ENCODE data around the gene FAM168A. TPM values are rescaled to one million over a fixed set of nuclear protein-coding genes. Genes with fewer than 3 reads are reported as not detected.

The FAM168A gene
- total and polyA plus RNA-seq, 12 donors, result 7.7 to 41.8 (median 35.3) TPM

GRCh38 chr11:73452726-73453125 is 145.2 kb downstream of the FAM168A start:
- DNase-seq, result no peak
- Histone ChIP-seq H3K4me3 (no peak overlapping the region), H3K27ac (no peak overlapping the region), H3K4me1 (replicated peaks in 1 of 2) (peaks cover 0 to 9% of the 10 kb centered on the region in 2 donors), H3K36me3 (replicated peaks in 1 of 2) (no peaks in the 10 kb centered on the region), H3K27me3 (no peaks in the 10 kb centered on the region), H3K9me3 (replicated peaks in 1 of 3) (no peaks in the 10 kb centered on the region)
- intact Hi-C loops (cut with DNase I), result no loop called here
- WGBS, 4 donors, result 94 to 100% (median 95%) methylated on average over 2 of the region's 2 CpGs
- TF ChIP-seq POLR2A (IDR thresholded peaks at IDR 0.05), result no peak
- no peak for TF ChIP-seq CTCF (IDR thresholded peaks at IDR 0.05)

- H3K27me3 ChIP-seq, result no peaks in the 10 kb centered on the region
- H3K4me1 ChIP-seq (replicated peaks in 1 of 2), result peaks cover 0 to 9% of the 10 kb centered on the region in 2 donors
- no peaks in the 10 kb centered on the region for H3K9me3 ChIP-seq (replicated peaks in 1 of 3)
- intact Hi-C loops (cut with DNase I), result no loop called here
- no peak overlapping the region for H3K4me3 ChIP-seq
- TF ChIP-seq CTCF (IDR thresholded peaks at IDR 0.05) (no peak), POLR2A (IDR thresholded peaks at IDR 0.05) (no peak)
- no peak overlapping the region for H3K27ac ChIP-seq
- no peak for DNase-seq
- no peaks in the 10 kb centered on the region for H3K36me3 ChIP-seq (replicated peaks in 1 of 2)
Measured at GRCh38 chr11:73451896-73452295, 146.0 kb downstream of the FAM168A start.

GRCh38 chr11:73446766-73447165 is 151.1 kb downstream of the FAM168A start:
- 86 to 91% (median 90%) methylated on average over 2 of the region's 2 CpGs for WGBS, 4 donors
- intact Hi-C loops (cut with DNase I), result no loop called here
- TF ChIP-seq CTCF (IDR thresholded peaks at IDR 0.05) (no peak), POLR2A (IDR thresholded peaks at IDR 0.05) (no peak)

GRCh38 chr11:73445980-73446379 is 151.9 kb downstream of the FAM168A start:
- intact Hi-C loops (cut with DNase I), result no loop called here

More at GRCh38 chr11:73446766-73447165, 151.1 kb downstream of the FAM168A start:
- DNase-seq, result no peak
- H3K36me3 ChIP-seq (replicated peaks in 1 of 2), result no peaks in the 10 kb centered on the region
- H3K27ac ChIP-seq, result no peak overlapping the region
- H3K4me1 ChIP-seq (replicated peaks in 1 of 2), result no peaks in the 10 kb centered on the region
- no peaks in the 10 kb centered on the region for H3K9me3 ChIP-seq (replicated peaks in 1 of 3)
- H3K27me3 ChIP-seq, result no peaks in the 10 kb centered on the region
- no peak overlapping the region for H3K4me3 ChIP-seq

More at GRCh38 chr11:73445980-73446379, 151.9 kb downstream of the FAM168A start:
- no peak for TF ChIP-seq POLR2A (IDR thresholded peaks at IDR 0.05)
- TF ChIP-seq CTCF (IDR thresholded peaks at IDR 0.05), result no peak
- H3K4me1 ChIP-seq (replicated peaks in 1 of 2), result no peaks in the 10 kb centered on the region
- H3K4me3 ChIP-seq, result no peak overlapping the region
- no peaks in the 10 kb centered on the region for H3K27me3 ChIP-seq
- H3K9me3 ChIP-seq (replicated peaks in 1 of 3), result no peaks in the 10 kb centered on the region
- H3K27ac ChIP-seq, result peak overlapping the region in 1 of 5 donors; percentile 10
- no peaks in the 10 kb centered on the region for H3K36me3 ChIP-seq (replicated peaks in 1 of 2)
- no peak for DNase-seq
